ENCODE measurements around the gene AKNA.

Gene AKNA

GRCh38 chr9:114357360-114357759 lies 30.4 kb downstream of the AKNA start:
- no peak for DNase-seq (ENCODE audit: low read depth in 2 of 2)

GRCh38 chr9:114356792-114357191 lies 31.0 kb downstream of the AKNA start:
- no peak for DNase-seq (ENCODE audit: low read depth in 2 of 2)

- DNase-seq (ENCODE audit: low read depth in 2 of 2): no peak
Measured at GRCh38 chr9:114355821-114356220, 32.0 kb downstream of the AKNA start.

- DNase-seq (ENCODE audit: low read depth in 2 of 2): no peak
Measured at GRCh38 chr9:114351932-114352331, 35.9 kb downstream of the AKNA start.

- DNase-seq (ENCODE audit: low read depth in 2 of 2): no peak
Measured at GRCh38 chr9:114350636-114351401, 37.0 kb downstream of the AKNA start.

- DNase-seq (ENCODE audit: low read depth in 2 of 2): no peak
Measured at GRCh38 chr9:114349713-114350480, 37.9 kb downstream of the AKNA start.

- peak; percentile 60 to 70 for DNase-seq (ENCODE audit: low read depth in 2 of 2)
Measured at GRCh38 chr9:114348906-114349482, 38.8 kb downstream of the AKNA start.

- DNase-seq (ENCODE audit: low read depth in 2 of 2): no peak
Measured at GRCh38 chr9:114348261-114348905, 39.4 kb downstream of the AKNA start.

- DNase-seq (ENCODE audit: low read depth in 2 of 2): no peak
Measured at GRCh38 chr9:114347675-114348074, 40.1 kb downstream of the AKNA start.

- DNase-seq (ENCODE audit: low read depth in 2 of 2): no peak
Measured at GRCh38 chr9:114346146-114346545, 41.6 kb downstream of the AKNA start.

- DNase-seq (ENCODE audit: low read depth in 2 of 2): no peak
Measured at GRCh38 chr9:114345493-114346065, 42.2 kb downstream of the AKNA start.

- no peak for DNase-seq (ENCODE audit: low read depth in 2 of 2)
Measured at GRCh38 chr9:114344692-114345091, 43.1 kb downstream of the AKNA start.

- no peak for DNase-seq (ENCODE audit: low read depth in 2 of 2)
Measured at GRCh38 chr9:114344188-114344566, 43.6 kb downstream of the AKNA start.

GRCh38 chr9:114343471-114344187 lies 44.2 kb downstream of the AKNA start:
- no peak for DNase-seq (ENCODE audit: low read depth in 2 of 2)

GRCh38 chr9:114342755-114343440 lies 44.9 kb downstream of the AKNA start:
- DNase-seq (ENCODE audit: low read depth in 2 of 2): no peak

- DNase-seq (ENCODE audit: low read depth in 2 of 2): no peak
Measured at GRCh38 chr9:114341991-114342390, 45.8 kb downstream of the AKNA start.

- no peak for DNase-seq (ENCODE audit: low read depth in 2 of 2)
Measured at GRCh38 chr9:114341152-114341830, 46.5 kb downstream of the AKNA start.

- DNase-seq (ENCODE audit: low read depth in 2 of 2): peak; percentile 10 to 28
Measured at GRCh38 chr9:114339130-114339908, 48.5 kb downstream of the AKNA start.

GRCh38 chr9:114338187-114338586 lies 49.6 kb downstream of the AKNA start:
- no peak for DNase-seq (ENCODE audit: low read depth in 2 of 2)
